Renal cortex interstitium (tissue), 15 donors: ENCODE data around the gene WDR45B. TPM values are rescaled to one million over a fixed set of nuclear protein-coding genes. Genes with fewer than 3 reads are reported as not detected.

Experiments
- DNase-seq, 11 donors: peaks; one replicate each; pipeline ENCODE4 v3.0.0-alpha.2; 2013; ENCODE audit warnings: low read depth in 9 of 11, low spot score in 4 of 11; ENCODE audit errors: extremely low read depth in 1 of 11
- long read RNA-seq, 16 experiments: transcript quantifications; one replicate each; lab custom pipeline, GENCODE V29; 2026
- polyA plus RNA-seq, 3 donors: library from polyadenylated mRNA; unstranded; fragments of 120-200 nt; gene quantifications; one replicate each; pipeline ENCODE4 v1.2.1, GENCODE V29; 2013; ENCODE audit not compliant: insufficient read length in 3 of 3

The WDR45B gene
- polyA plus RNA-seq: 10 to 100 TPM; 91.4 to 99.4 (median 95.9) TPM
- long read RNA-seq, donor 1, transcript WDR45B-201 (10 exons, 2,587 nt): major isoform, 12 of 21 reads
- long read RNA-seq, donor 1, partial matches to known transcripts: 9 of 21 reads
- long read RNA-seq, donor 1, other reads (novel, unspliced or antisense): 0 of 21 reads
- long read RNA-seq, donor 2, transcript WDR45B-201 (10 exons, 2,587 nt): major isoform, 12 of 19 reads
- long read RNA-seq, donor 2, partial matches to known transcripts: 7 of 19 reads
- long read RNA-seq, donor 2, other reads (novel, unspliced or antisense): 0 of 19 reads
- long read RNA-seq, donor 3, transcript WDR45B-201 (10 exons, 2,587 nt): major isoform, 30 of 42 reads
- long read RNA-seq, donor 3, partial matches to known transcripts: 11 of 42 reads
- long read RNA-seq, donor 3, other reads (novel, unspliced or antisense): 0 of 42 reads
- long read RNA-seq, donor 4, transcript WDR45B-201 (10 exons, 2,587 nt): major isoform, 13 of 20 reads
- long read RNA-seq, donor 4, partial matches to known transcripts: 6 of 20 reads
- long read RNA-seq, donor 4, other reads (novel, unspliced or antisense): 0 of 20 reads
- long read RNA-seq, donor 5: 0 reads
- long read RNA-seq, donor 6, transcript WDR45B-201 (10 exons, 2,587 nt): major isoform, 10 of 17 reads
- long read RNA-seq, donor 6, partial matches to known transcripts: 6 of 17 reads
- long read RNA-seq, donor 6, other reads (novel, unspliced or antisense): 0 of 17 reads
- long read RNA-seq, donor 7, transcript WDR45B-201 (10 exons, 2,587 nt): major isoform, 11 of 17 reads
- long read RNA-seq, donor 7, partial matches to known transcripts: 5 of 17 reads
- long read RNA-seq, donor 7, other reads (novel, unspliced or antisense): 0 of 17 reads
- long read RNA-seq, donor 8: 0 reads
- long read RNA-seq, donor 9, transcript WDR45B-201 (10 exons, 2,587 nt): major isoform, 20 of 30 reads
- long read RNA-seq, donor 9, partial matches to known transcripts: 8 of 30 reads
- long read RNA-seq, donor 9, other reads (novel, unspliced or antisense): 0 of 30 reads
- long read RNA-seq, donor 10, transcript WDR45B-201 (10 exons, 2,587 nt): major isoform, 14 of 25 reads
- long read RNA-seq, donor 10, partial matches to known transcripts: 8 of 25 reads
- long read RNA-seq, donor 10, other reads (novel, unspliced or antisense): 0 of 25 reads
- long read RNA-seq, donor 11, transcript WDR45B-201 (10 exons, 2,587 nt): major isoform, 9 of 10 reads
- long read RNA-seq, donor 11, partial matches to known transcripts: 0 of 10 reads
- long read RNA-seq, donor 11, other reads (novel, unspliced or antisense): 0 of 10 reads
- long read RNA-seq, donor 12, transcript WDR45B-201 (10 exons, 2,587 nt): major isoform, 8 of 8 reads
- long read RNA-seq, donor 12, partial matches to known transcripts: 0 of 8 reads
- long read RNA-seq, donor 12, other reads (novel, unspliced or antisense): 0 of 8 reads
- long read RNA-seq, donor 13: 0 reads
- long read RNA-seq, donor 14, transcript WDR45B-201 (10 exons, 2,587 nt): major isoform, 17 of 26 reads
- long read RNA-seq, donor 14, partial matches to known transcripts: 8 of 26 reads
- long read RNA-seq, donor 14, other reads (novel, unspliced or antisense): 0 of 26 reads
- long read RNA-seq, donor 15, transcript WDR45B-201 (10 exons, 2,587 nt): major isoform, 11 of 11 reads
- long read RNA-seq, donor 15, partial matches to known transcripts: 0 of 11 reads
- long read RNA-seq, donor 15, other reads (novel, unspliced or antisense): 0 of 11 reads
- long read RNA-seq, donor 16, transcript WDR45B-201 (10 exons, 2,587 nt): major isoform, 45 of 67 reads
- long read RNA-seq, donor 16, partial matches to known transcripts: 19 of 67 reads
- long read RNA-seq, donor 16, other reads (novel, unspliced or antisense): 0 of 67 reads

GRCh38 chr17:82648165-82648668 lies at the start of gene WDR45B:
Gene WDR45B (minus strand): TSS chr17:82648444. CDS start chr17:82648340, 104 bp downstream.
- DNase-seq: peak; percentile 78 to 95 (median 93)

- no peak for DNase-seq
Measured at GRCh38 chr17:82697808-82698064, 49.5 kb upstream of the WDR45B start.

GRCh38 chr17:82696916-82697807 lies 48.9 kb upstream of the WDR45B start:
- DNase-seq: no peak

GRCh38 chr17:82696259-82696658 lies 48.0 kb upstream of the WDR45B start:
- no peak for DNase-seq

GRCh38 chr17:82694647-82695046 lies 46.4 kb upstream of the WDR45B start:
- no peak for DNase-seq

GRCh38 chr17:82693168-82693867 lies 45.1 kb upstream of the WDR45B start:
- peak in 1 of 11 donors; percentile 55 for DNase-seq

GRCh38 chr17:82692268-82692667 lies 44.0 kb upstream of the WDR45B start:
- DNase-seq: no peak

- no peak for DNase-seq
Measured at GRCh38 chr17:82691714-82692113, 43.5 kb upstream of the WDR45B start.

- no peak for DNase-seq
Measured at GRCh38 chr17:82690786-82691489, 42.7 kb upstream of the WDR45B start.

- no peak for DNase-seq
Measured at GRCh38 chr17:82689077-82689476, 40.8 kb upstream of the WDR45B start.

GRCh38 chr17:82687871-82688270 lies 39.6 kb upstream of the WDR45B start:
- no peak for DNase-seq

GRCh38 chr17:82687375-82687861 lies 39.2 kb upstream of the WDR45B start:
- peak in 2 of 11 donors; percentile 46 to 56 for DNase-seq

- DNase-seq: no peak
Measured at GRCh38 chr17:82686366-82687324, 38.4 kb upstream of the WDR45B start.

GRCh38 chr17:82685291-82685690 lies 37.0 kb upstream of the WDR45B start:
- no peak for DNase-seq
